DOHH2 (cell line): Measurements from ENCODE around the gene RELN.

Experiments used
- H3F3A ChIP-seq: fragments of 200-600 bp; sonication (generic), shearing (Covaris generic); 2 replicates; pipeline ENCODE4 v1.6.0; 2016; ENCODE audit warnings: antibody characterized with exemption, mild to moderate bottlenecking; ENCODE audit not compliant: control insufficient read depth, insufficient read depth
- H3K27ac ChIP-seq: fragments of 200-600 bp; sonication (generic); 2 replicates; pipeline ENCODE4 v1.5.1; 2014; ENCODE audit warnings: low read depth, mild to moderate bottlenecking, low read length, moderate library complexity
- H3K27me3 ChIP-seq: fragments of 200-600 bp; sonication (generic); 2 replicates; pipeline ENCODE4 v1.6.1; 2014; ENCODE audit warnings: mild to moderate bottlenecking, low read length, mixed read lengths; ENCODE audit not compliant: control insufficient read depth
- H3K36me3 ChIP-seq: fragments of 200-600 bp; sonication (generic); 2 replicates; pipeline ENCODE4 v1.6.1; 2014; ENCODE audit warnings: mild to moderate bottlenecking, low read length, moderate library complexity, mixed read lengths; ENCODE audit not compliant: control insufficient read depth
- H3K4me1 ChIP-seq: fragments of 200-600 bp; sonication (generic); 2 replicates; pipeline ENCODE4 v1.6.1; 2014; ENCODE audit warnings: mild to moderate bottlenecking, low read length, mixed read lengths; ENCODE audit not compliant: control insufficient read depth
- H3K4me2 ChIP-seq: fragments of 200-600 bp; sonication (generic); 2 replicates; pipeline ENCODE4 v1.6.0; 2014; ENCODE audit warnings: mild to moderate bottlenecking, low read length, moderate library complexity
- H3K4me3 ChIP-seq: fragments of 200-600 bp; sonication (generic); 2 replicates; pipeline ENCODE4 v1.5.1; 2014; ENCODE audit warnings: mild to moderate bottlenecking, low read length, mixed read lengths
- H3K79me2 ChIP-seq: fragments of 200-600 bp; sonication (generic); 2 replicates; pipeline ENCODE4 v1.6.1; 2014; ENCODE audit warnings: mild to moderate bottlenecking, low read length, mixed read lengths; ENCODE audit not compliant: control insufficient read depth
- H3K9me2 ChIP-seq: fragments of 200-600 bp; sonication (generic); replicated peaks from 2 replicates; pipeline ENCODE4 v1.6.1; 2014; ENCODE audit warnings: mild to moderate bottlenecking, low read length, mixed read lengths; ENCODE audit not compliant: control insufficient read depth
- H3K9me3 ChIP-seq: fragments of 200-600 bp; sonication (generic); 2 replicates; pipeline ENCODE4 v1.6.1; 2014; ENCODE audit warnings: antibody characterized with exemption, low read length, mixed read lengths; ENCODE audit not compliant: control insufficient read depth, insufficient read depth
- H4K20me1 ChIP-seq: fragments of 200-600 bp; sonication (generic); 2 replicates; pipeline ENCODE4 v1.6.0; 2014; ENCODE audit warnings: low read depth, mild to moderate bottlenecking, antibody characterized with exemption, low read length, moderate library complexity; ENCODE audit not compliant: control insufficient read depth, insufficient read depth
- CTCF ChIP-seq: fragments of 200-600 bp; sonication (generic); IDR thresholded peaks from one replicate; pipeline ENCODE4 v1.5.1; 2014; ENCODE audit warnings: antibody characterized with exemption, mild to moderate bottlenecking, low read depth, low read length; ENCODE audit not compliant: poor library complexity, severe bottlenecking
- EZH2phosphoT487 ChIP-seq: fragments of 200-600 bp; sonication (generic); IDR thresholded peaks from 2 replicates; pipeline ENCODE4 v1.6.1; 2017; ENCODE audit warnings: borderline replicate concordance, mild to moderate bottlenecking, antibody characterized with exemption, low read length, moderate library complexity, mixed read lengths

The RELN gene

DNA sequence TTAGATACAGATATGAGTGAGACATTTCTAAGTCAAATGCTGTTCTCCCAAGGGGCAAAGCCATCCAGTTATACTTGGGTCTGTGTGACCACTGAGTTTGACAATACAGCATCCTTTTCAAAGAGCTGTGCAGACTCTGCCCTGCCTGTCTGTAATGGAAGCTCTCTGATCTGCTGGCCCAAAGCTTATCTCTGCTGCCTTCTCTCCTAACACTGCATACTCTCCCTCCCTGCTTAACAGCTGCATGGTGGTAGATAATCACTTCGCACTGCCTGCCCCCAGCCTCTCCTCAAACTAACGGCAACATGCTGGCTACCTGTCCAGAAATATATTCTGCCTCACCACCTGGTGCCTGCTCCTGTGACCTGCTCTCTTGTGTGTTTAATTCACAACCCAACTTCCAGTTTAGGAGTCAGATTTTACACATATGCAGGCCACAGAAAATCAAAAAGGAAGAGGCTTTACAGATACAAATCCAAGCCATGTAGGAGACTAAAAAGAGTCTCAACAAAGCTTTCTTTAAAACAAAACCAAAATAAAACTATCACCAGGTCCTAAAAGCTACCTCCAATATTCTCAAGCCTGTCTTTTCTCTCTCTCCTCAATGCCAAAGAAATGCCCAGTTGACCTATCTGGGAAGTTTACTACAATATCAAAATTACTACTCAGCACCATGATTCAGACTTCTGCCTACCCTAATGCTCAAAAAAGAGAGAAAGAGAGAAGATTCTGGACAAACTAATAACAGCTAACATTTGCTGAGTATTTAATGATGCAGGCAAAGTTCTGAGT, 145.6 kb downstream of the RELN start:
- H3K4me2 ChIP-seq = no peak overlapping the region

GRCh38 chr7:103833401-103833800, 156.1 kb downstream of the RELN start:
- Histone ChIP-seq H4K20me1 (no peaks in the 10 kb centered on the region), H3K9me3 (no peaks in the 10 kb centered on the region), H3F3A (no peaks in the 10 kb centered on the region), H3K36me3 (no peaks in the 10 kb centered on the region), H3K4me3 (no peak overlapping the region), H3K27ac (no peak overlapping the region), H3K9me2 (no peaks in the 10 kb centered on the region), H3K4me2 (no peak overlapping the region), H3K27me3 (peaks cover 3% of the 10 kb centered on the region; the same call in 1 of the 2 replicates), H3K79me2 (no peaks in the 10 kb centered on the region), H3K4me1 (no peaks in the 10 kb centered on the region)
- TF ChIP-seq CTCF = no peak
- TF ChIP-seq EZH2phosphoT487 = no peak

More for the DNA sequence above, 145.6 kb downstream of the RELN start:
- Histone ChIP-seq H3K27ac (no peak overlapping the region), H3K27me3 (no peaks in the 10 kb centered on the region), H3K9me3 (no peaks in the 10 kb centered on the region), H3K36me3 (no peaks in the 10 kb centered on the region), H3K4me3 (no peak overlapping the region), H3K79me2 (no peaks in the 10 kb centered on the region), H3F3A (no peaks in the 10 kb centered on the region), H3K9me2 (no peaks in the 10 kb centered on the region), H3K4me1 (no peaks in the 10 kb centered on the region), H4K20me1 (no peaks in the 10 kb centered on the region)
- TF ChIP-seq CTCF (no peak), EZH2phosphoT487 (no peak)

GRCh38 chr7:103832438-103832837, 157.0 kb downstream of the RELN start:
- Histone ChIP-seq H3K27me3 (peaks cover 3% of the 10 kb centered on the region; the same call in 1 of the 2 replicates), H3K4me1 (no peaks in the 10 kb centered on the region), H3K27ac (no peak overlapping the region), H3K36me3 (no peaks in the 10 kb centered on the region), H3K4me3 (no peak overlapping the region), H3K9me3 (no peaks in the 10 kb centered on the region), H3K4me2 (no peak overlapping the region), H3F3A (no peaks in the 10 kb centered on the region), H3K79me2 (no peaks in the 10 kb centered on the region), H4K20me1 (no peaks in the 10 kb centered on the region), H3K9me2 (no peaks in the 10 kb centered on the region)
- no peak for TF ChIP-seq EZH2phosphoT487

GRCh38 chr7:103824251-103824650, 165.2 kb downstream of the RELN start:
- Histone ChIP-seq H3K4me1 (no peaks in the 10 kb centered on the region), H3F3A (no peaks in the 10 kb centered on the region), H3K36me3 (no peaks in the 10 kb centered on the region), H4K20me1 (no peaks in the 10 kb centered on the region), H3K27ac (no peak overlapping the region), H3K27me3 (no peaks in the 10 kb centered on the region), H3K79me2 (no peaks in the 10 kb centered on the region), H3K9me2 (no peaks in the 10 kb centered on the region), H3K4me3 (no peak overlapping the region), H3K9me3 (no peaks in the 10 kb centered on the region), H3K4me2 (no peak overlapping the region)
- TF ChIP-seq EZH2phosphoT487 = no peak
